ENCODE results near the gene LRRC74B. TPM values are rescaled to one million over a fixed set of nuclear protein-coding genes. Genes with fewer than 3 reads are reported as not detected.

LRRC74B gene
- total and polyA plus RNA-seq, 2 donors (not counting 1 experiment from before 2014, with no cell fraction given): not detected

GRCh38 chr22:21029486-21030025 lies 16.2 kb upstream of the LRRC74B start:
- Histone ChIP-seq H2AFZ (ENCODE audit: low read length) (no peak overlapping the region), H3K4me1 (ENCODE audit: control insufficient read depth, extremely low read depth, insufficient read depth, low read length) (peaks cover 9% of the 10 kb centered on the region), H4K20me1 (ENCODE audit: control insufficient read depth, extremely low read depth, insufficient read depth, low read length) (no peaks in the 10 kb centered on the region), H3K27me3 (ENCODE audit: control insufficient read depth, insufficient read depth, low read length) (peaks cover 19% of the 10 kb centered on the region), H3K36me3 (ENCODE audit: control insufficient read depth, insufficient read depth, low read length) (no peaks in the 10 kb centered on the region), H3K79me2 (ENCODE audit: control insufficient read depth, insufficient read depth, low read length) (no peaks in the 10 kb centered on the region), H3K4me3 (replicated peaks in 1 of 4; ENCODE audit: control extremely low read depth in 1 of 4, insufficient read depth in 1 of 4, low read depth in 3 of 4, low read length in 4 of 4) (no peak overlapping the region), H3K27ac (ENCODE audit: insufficient read depth, low read length) (no peak overlapping the region), H3K4me2 (ENCODE audit: extremely low read depth, insufficient read depth, low read length) (no peak overlapping the region), H3K9me3 (ENCODE audit: control insufficient read depth, insufficient read depth, low read depth, low read length) (no peaks in the 10 kb centered on the region), H3K9ac (ENCODE audit: insufficient read depth, low read length) (no peak overlapping the region)
- no peak for DNase-seq (ENCODE audit: low read depth in 2 of 2)
- no peak for TF ChIP-seq EZH2 (IDR thresholded peaks at IDR 0.05; ENCODE audit: low read length, missing control alignments)
- TF ChIP-seq CTCF (conservative IDR thresholded peaks at IDR 0.05 in 1 of 2, IDR thresholded peaks at IDR 0.05 in 1 of 2; ENCODE audit: low read depth in 1 of 2, low read length in 2 of 2): no peak

- peaks cover 9% of the 10 kb centered on the region for H3K4me1 ChIP-seq (ENCODE audit: control insufficient read depth, extremely low read depth, insufficient read depth, low read length)
- no peak overlapping the region for H3K9ac ChIP-seq (ENCODE audit: insufficient read depth, low read length)
- H2AFZ ChIP-seq (ENCODE audit: low read length): no peak overlapping the region
- no peak overlapping the region for H3K4me3 ChIP-seq (replicated peaks in 1 of 4; ENCODE audit: control extremely low read depth in 1 of 4, insufficient read depth in 1 of 4, low read depth in 3 of 4, low read length in 4 of 4)
- peaks cover 19% of the 10 kb centered on the region for H3K27me3 ChIP-seq (ENCODE audit: control insufficient read depth, insufficient read depth, low read length)
- TF ChIP-seq EZH2 (IDR thresholded peaks at IDR 0.05; ENCODE audit: low read length, missing control alignments): no peak
- H3K4me2 ChIP-seq (ENCODE audit: extremely low read depth, insufficient read depth, low read length): no peak overlapping the region
- no peak overlapping the region for H3K27ac ChIP-seq (ENCODE audit: insufficient read depth, low read length)
- no peaks in the 10 kb centered on the region for H3K36me3 ChIP-seq (ENCODE audit: control insufficient read depth, insufficient read depth, low read length)
- no peaks in the 10 kb centered on the region for H3K79me2 ChIP-seq (ENCODE audit: control insufficient read depth, insufficient read depth, low read length)
- no peaks in the 10 kb centered on the region for H4K20me1 ChIP-seq (ENCODE audit: control insufficient read depth, extremely low read depth, insufficient read depth, low read length)
- DNase-seq (ENCODE audit: low read depth in 2 of 2): no peak
- no peaks in the 10 kb centered on the region for H3K9me3 ChIP-seq (ENCODE audit: control insufficient read depth, insufficient read depth, low read depth, low read length)
Measured at GRCh38 chr22:21030032-21030431, 15.7 kb upstream of the LRRC74B start.

GRCh38 chr22:21030621-21031544 lies 14.9 kb upstream of the LRRC74B start:
- no peaks in the 10 kb centered on the region for H4K20me1 ChIP-seq (ENCODE audit: control insufficient read depth, extremely low read depth, insufficient read depth, low read length)
- H3K9me3 ChIP-seq (ENCODE audit: control insufficient read depth, insufficient read depth, low read depth, low read length): no peaks in the 10 kb centered on the region
- no peak overlapping the region for H2AFZ ChIP-seq (ENCODE audit: low read length)
- H3K79me2 ChIP-seq (ENCODE audit: control insufficient read depth, insufficient read depth, low read length): no peaks in the 10 kb centered on the region
- no peak overlapping the region for H3K4me2 ChIP-seq (ENCODE audit: extremely low read depth, insufficient read depth, low read length)
- peaks cover 19% of the 10 kb centered on the region for H3K27me3 ChIP-seq (ENCODE audit: control insufficient read depth, insufficient read depth, low read length)
- H3K4me1 ChIP-seq (ENCODE audit: control insufficient read depth, extremely low read depth, insufficient read depth, low read length): peaks cover 9% of the 10 kb centered on the region
- no peaks in the 10 kb centered on the region for H3K36me3 ChIP-seq (ENCODE audit: control insufficient read depth, insufficient read depth, low read length)
- H3K4me3 ChIP-seq (replicated peaks in 1 of 4; ENCODE audit: control extremely low read depth in 1 of 4, insufficient read depth in 1 of 4, low read depth in 3 of 4, low read length in 4 of 4): no peak overlapping the region
- no peak overlapping the region for H3K9ac ChIP-seq (ENCODE audit: insufficient read depth, low read length)
- no peak for DNase-seq (ENCODE audit: low read depth in 2 of 2)
- TF ChIP-seq EZH2 (IDR thresholded peaks at IDR 0.05; ENCODE audit: low read length, missing control alignments): no peak
- TF ChIP-seq CTCF (conservative IDR thresholded peaks at IDR 0.05 in 1 of 2, IDR thresholded peaks at IDR 0.05 in 1 of 2; ENCODE audit: low read depth in 1 of 2, low read length in 2 of 2): no peak
- H3K27ac ChIP-seq (ENCODE audit: insufficient read depth, low read length): no peak overlapping the region

Measured in fibroblast of lung (primary cell).